ENCODE data around the gene DENND10.
"Not testable (repeated sequence)": the region's sequence is repeated elsewhere in the genome, so short reads cannot be mapped to it uniquely, and the experiment has no call there.

GRCh38 chr10:119105899-119106298 is 2.0 kb downstream of the DENND10 start:
- not testable (repeated sequence) for TF ChIP-seq POLR2A (IDR thresholded peaks at IDR 0.05; ENCODE audit: low read length); GATA1 (IDR thresholded peaks at IDR 0.05; ENCODE audit: low read depth, low read length)
